Gastrocnemius medialis (tissue), 4 donors: ENCODE data around the gene SPDYE2. TPM values are rescaled to one million over a fixed set of nuclear protein-coding genes. Genes with fewer than 3 reads are reported as not detected.
"Not testable (repeated sequence)": the region's sequence is repeated elsewhere in the genome, so short reads cannot be mapped to it uniquely, and the experiment has no call there.

Experiments used
- ATAC-seq, 2 donors: fragments of 150-250 bp; one replicate each; pipeline ENCODE4 v1.9.1; 2016
- DNase-seq, 2 donors: peaks; one replicate each; pipeline ENCODE4 v3.0.0-alpha.2; 2019
- H3K27ac ChIP-seq, 4 donors: fragments of 200-600 bp; sonication (generic); 1 replicate in 1 of 4; 2 replicates in 3 of 4; pipeline ENCODE4 v1.5.1; 2016 to 2018; ENCODE audit warnings: mild to moderate bottlenecking in 2 of 4, moderate library complexity in 1 of 4
- H3K27me3 ChIP-seq, 3 donors: fragments of 200-600 bp; sonication (generic) in 2 of 3; 1 replicate in 1 of 3; 2 replicates in 2 of 3; pipeline versions ENCODE4 v1.5.1 to v1.6.0; 2016 to 2019; ENCODE audit warnings: mild to moderate bottlenecking in 1 of 3, moderate library complexity in 1 of 3
- H3K36me3 ChIP-seq, 2 donors: fragments of 200-600 bp; sonication (generic) in 1 of 2; one replicate each; pipeline ENCODE4 v1.5.1; 2017 to 2018
- H3K4me1 ChIP-seq, 2 donors: fragments of 200-600 bp; sonication (generic) in 1 of 2; one replicate each; pipeline ENCODE4 v1.5.1; 2016 to 2017; ENCODE audit warnings: mild to moderate bottlenecking in 2 of 2
- H3K4me3 ChIP-seq, 4 donors: fragments of 200-600 bp; sonication (generic) in 3 of 4; 1 replicate in 1 of 4; 2 replicates in 3 of 4; pipeline ENCODE4 v1.5.1; 2016 to 2019; ENCODE audit warnings: mild to moderate bottlenecking in 2 of 4
- H3K9me3 ChIP-seq, 3 donors: fragments of 200-600 bp; sonication (generic) in 2 of 3; 1 replicate in 1 of 3; 2 replicates in 2 of 3; pipeline ENCODE4 v1.5.1; 2016 to 2019
- in situ Hi-C, 4 donors: fragments of 200-750 bp; cut with MboI; loops; one replicate each; pipeline versions ENCODE4 v1.15.0 to v1.8.0; 2017; ENCODE audit warnings: low sequenced_read_pairs in 4 of 4
- intact Hi-C: fragments of 100-400 bp; cut with DNase I; formaldehyde crosslinking; loops from one replicate; pipeline ENCODE4 v1.15.1; 2023; ENCODE audit warnings: low total_unique reads
- total RNA-seq, 4 donors: library from RNA; depleted of rRNA; stranded (reverse); fragments of >200 nt; gene quantifications; one replicate each; pipeline versions ENCODE4 v1.1.0 to v1.2.3, GENCODE V29; 2016

SPDYE2 gene
- total RNA-seq, 4 donors from 2014 or later = not detected

DNA sequence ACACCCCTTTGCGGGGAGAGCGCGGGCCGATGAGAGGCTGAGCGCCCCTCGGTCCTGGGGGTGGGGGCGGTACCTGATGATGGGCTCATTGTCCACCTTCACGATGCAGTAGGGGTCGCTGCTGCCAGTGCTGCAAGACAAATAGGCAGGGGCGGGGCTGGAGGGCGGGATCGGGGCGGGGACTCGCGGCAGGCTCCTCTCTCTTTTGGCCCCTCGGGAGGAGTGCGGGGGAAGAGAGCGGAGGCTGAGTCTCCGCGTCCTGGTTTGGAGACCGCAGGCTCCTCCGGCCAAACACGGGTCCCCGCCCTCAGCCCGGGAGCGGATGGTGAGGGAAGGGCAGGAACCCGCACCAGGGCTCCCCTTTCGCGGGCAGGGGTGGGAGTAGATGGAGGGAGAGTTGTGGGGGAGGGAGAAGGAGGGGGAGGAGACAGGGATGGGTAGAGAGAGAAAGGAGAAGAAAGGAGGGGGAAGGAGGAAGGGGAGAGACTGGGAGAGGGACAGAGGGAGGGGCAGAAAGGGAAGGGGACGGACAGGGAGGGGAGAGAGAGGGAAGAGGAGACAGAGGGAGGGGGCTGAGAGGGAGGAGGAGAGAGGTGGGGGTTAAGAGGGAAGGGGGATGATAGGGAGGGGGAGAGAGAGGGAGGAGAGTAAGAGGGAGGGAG, 60.1 kb downstream of the SPDYE2 start:
- H3K9me3 ChIP-seq, intact Hi-C loops, H3K4me1 ChIP-seq, H3K36me3 ChIP-seq, H3K27ac ChIP-seq, DNase-seq, in situ Hi-C loops, H3K4me3 ChIP-seq, H3K27me3 ChIP-seq: not testable (repeated sequence)
- ATAC-seq = peak; percentile 22 to 28

DNA sequence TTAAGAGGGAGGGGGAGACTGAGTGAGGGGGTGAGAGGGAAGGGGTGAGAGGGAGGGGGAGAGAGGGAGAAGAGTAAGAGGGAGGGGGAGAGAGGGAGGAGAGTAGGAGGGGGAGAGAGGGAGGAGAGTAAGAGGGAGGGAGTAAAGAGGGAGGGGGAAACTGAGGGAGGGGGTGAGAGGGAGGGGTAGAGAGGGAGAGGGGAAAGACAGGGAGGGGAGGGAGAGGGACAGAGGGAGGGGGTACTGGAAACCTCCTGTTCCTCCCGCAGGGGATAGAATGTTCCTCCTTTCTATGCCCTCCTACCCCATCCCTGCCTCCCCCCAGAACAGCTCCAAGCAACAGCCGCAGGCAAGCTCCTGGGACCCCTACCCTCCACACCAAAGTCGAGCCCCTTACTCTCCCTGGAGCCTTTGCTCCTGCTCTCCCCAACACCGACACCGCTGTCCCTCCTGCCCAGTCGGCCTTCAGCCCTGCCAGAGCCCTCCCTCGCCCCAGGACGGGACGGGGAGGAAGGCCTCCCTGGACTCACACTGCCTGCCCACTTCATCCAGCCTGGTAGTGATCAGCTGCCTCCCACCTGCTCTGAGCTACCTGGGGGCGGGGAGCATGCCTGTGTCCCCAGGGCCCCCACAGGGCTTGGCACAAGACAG, 60.8 kb downstream of the SPDYE2 start:
- H3K4me1 ChIP-seq, intact Hi-C loops, H3K36me3 ChIP-seq, in situ Hi-C loops, H3K27me3 ChIP-seq, H3K9me3 ChIP-seq: not testable (repeated sequence)
- Histone ChIP-seq H3K4me3 (peak overlapping the region in 1 of 4 donors; percentile 41), H3K27ac (peak overlapping the region; percentile 75 to 84 (median 80))
- ATAC-seq = peak; percentile 6 to 11
- DNase-seq = peak; percentile 28 to 62

Other genes starting within 250 kb of the SPDYE2 start
- gene SPDYE6, start 194.8 kb upstream of the SPDYE2 start, total RNA-seq = not detected
- gene PRKRIP1, start 154.9 kb upstream of the SPDYE2 start, total RNA-seq = 10 to 100 TPM in 3 of 4 donors, 1 to 10 TPM in 1; 6.1 to 22.1 (median 13.4) TPM
- gene ORAI2, start 117.7 kb upstream of the SPDYE2 start, total RNA-seq = 1 to 10 TPM; 1.8 to 4.1 (median 2.3) TPM
- gene ALKBH4, start 86.4 kb upstream of the SPDYE2 start, total RNA-seq = 10 to 100 TPM in 2 of 4 donors, 1 to 10 TPM in 2; 8.7 to 15.1 (median 10.9) TPM
- gene LRWD1, start 86.2 kb upstream of the SPDYE2 start, total RNA-seq = 10 to 100 TPM in 3 of 4 donors, 1 to 10 TPM in 1; 7.5 to 24.5 (median 18.0) TPM
- gene POLR2J, start 72.3 kb upstream of the SPDYE2 start, total RNA-seq = 10 to 100 TPM; 25.7 to 67.9 (median 51.6) TPM
- gene RASA4B, start 33.4 kb upstream of the SPDYE2 start, total RNA-seq = 100 to 1,000 TPM in 2 of 4 donors, 10 to 100 TPM in 2; 38.0 to 127 (median 86.0) TPM
- 1 to 10 TPM in 2 of 4 donors, not detected in 2; 1.6 to 3.0 TPM for gene UPK3BL2, start 7.5 kb upstream of the SPDYE2 start, total RNA-seq
- 10 to 100 TPM in 2 of 4 donors, 1 to 10 TPM in 2; 1.1 to 17.4 (median 8.5) TPM for gene POLR2J3, start 21.4 kb downstream of the SPDYE2 start, total RNA-seq
- gene RASA4, start 65.5 kb downstream of the SPDYE2 start, total RNA-seq = 100 to 1,000 TPM in 3 of 4 donors, 10 to 100 TPM in 1; 52.4 to 329 (median 177) TPM
- gene UPK3BL1, start 91.6 kb downstream of the SPDYE2 start, total RNA-seq = 10 to 100 TPM in 3 of 4 donors, 1 to 10 TPM in 1; 6.1 to 18.7 (median 15.1) TPM
- not detected for gene SPDYE2B, start 99.1 kb downstream of the SPDYE2 start, total RNA-seq
- gene POLR2J2, start 120.4 kb downstream of the SPDYE2 start, total RNA-seq = 1 to 10 TPM in 1 of 4 donors, under 1 TPM in 2, not detected in 1; 0.59 to 2.9 (median 0.80) TPM
- gene FAM185A, start 197.8 kb downstream of the SPDYE2 start, total RNA-seq = 10 to 100 TPM in 3 of 4 donors, 1 to 10 TPM in 1; 9.9 to 28.0 (median 18.9) TPM